Subcutaneous adipose tissue (tissue), 4 donors: ENCODE measurements around the gene KAT5. TPM values are rescaled to one million over a fixed set of nuclear protein-coding genes. Genes with fewer than 3 reads are reported as not detected.

Experiments
- CTCF ChIP-seq: fragments of 450-650 bp; IDR thresholded peaks from one replicate; pipeline ENCODE4 v1.5.1; 2016; ENCODE audit warnings: low read depth, mild to moderate bottlenecking, control low read depth, antibody characterized with exemption, moderate library complexity
- total RNA-seq, 4 donors: library from RNA; depleted of rRNA; stranded (reverse); fragments of >200 nt; gene quantifications; one replicate each; pipeline ENCODE4 v1.1.0, GENCODE V29; 2016

The KAT5 gene
- total RNA-seq, 4 donors from 2014 or later, result 39.3 to 54.2 (median 49.0) TPM

GRCh38 chr11:65720211-65720934, 8.3 kb downstream of the KAT5 start, which contains the start of gene RNASEH2C:
RNASEH2C (minus strand) TSS chr11:65720798; CDS start chr11:65720758, 40 bp downstream.
- no peak for TF ChIP-seq CTCF

GRCh38 chr11:65722261-65722660, 10.2 kb downstream of the KAT5 start:
- no peak for TF ChIP-seq CTCF

GRCh38 chr11:65726660-65727059, 14.6 kb downstream of the KAT5 start:
- no peak for TF ChIP-seq CTCF

GRCh38 chr11:65727865-65728264, 15.8 kb downstream of the KAT5 start:
- TF ChIP-seq CTCF, result no peak

- TF ChIP-seq CTCF, result no peak
Observed at GRCh38 chr11:65730461-65730860, 18.4 kb downstream of the KAT5 start.

- TF ChIP-seq CTCF, result no peak
Observed at GRCh38 chr11:65736810-65737209, 24.8 kb downstream of the KAT5 start.

- no peak for TF ChIP-seq CTCF
Observed at GRCh38 chr11:65739022-65739421, 27.0 kb downstream of the KAT5 start.
